Measurements from ENCODE around the gene ASTN2.

Gene ASTN2

GRCh38 chr9:117296453-117296852, 118.4 kb downstream of the ASTN2 start:
- TF ChIP-seq POLR2AphosphoS5 (IDR thresholded peaks at IDR 0.05; ENCODE audit: low read depth, low read length), result no peak

- TF ChIP-seq TAF1 (IDR thresholded peaks at IDR 0.05; ENCODE audit: borderline replicate concordance, insufficient read depth, low read length) (no peak), FOXP2 (optimal IDR thresholded peaks at IDR 0.05; ENCODE audit: borderline replicate concordance, extremely low read depth, extremely low read length, insufficient read depth) (no peak), POLR2AphosphoS5 (IDR thresholded peaks at IDR 0.05; ENCODE audit: low read depth, low read length) (no peak), SIN3A (IDR thresholded peaks at IDR 0.05; ENCODE audit: borderline replicate concordance, insufficient read depth, low read length) (no peak), REST (IDR thresholded peaks at IDR 0.05; ENCODE audit: insufficient read depth in 1 of 2, low read depth in 2 of 2, low read length in 2 of 2) (no peak)
Measured at GRCh38 chr9:117293206-117294114, 121.4 kb downstream of the ASTN2 start.

- TF ChIP-seq FOXP2 (optimal IDR thresholded peaks at IDR 0.05; ENCODE audit: borderline replicate concordance, extremely low read depth, extremely low read length, insufficient read depth) (no peak), SIN3A (IDR thresholded peaks at IDR 0.05; ENCODE audit: borderline replicate concordance, insufficient read depth, low read length) (no peak), POLR2AphosphoS5 (IDR thresholded peaks at IDR 0.05; ENCODE audit: low read depth, low read length) (no peak), REST (IDR thresholded peaks at IDR 0.05; ENCODE audit: insufficient read depth in 1 of 2, low read depth in 2 of 2, low read length in 2 of 2) (no peak), TAF1 (IDR thresholded peaks at IDR 0.05; ENCODE audit: borderline replicate concordance, insufficient read depth, low read length) (no peak)
Measured at GRCh38 chr9:117290856-117291622, 123.8 kb downstream of the ASTN2 start.

- TF ChIP-seq REST (IDR thresholded peaks at IDR 0.05; ENCODE audit: insufficient read depth in 1 of 2, low read depth in 2 of 2, low read length in 2 of 2) (no peak), SIN3A (IDR thresholded peaks at IDR 0.05; ENCODE audit: borderline replicate concordance, insufficient read depth, low read length) (no peak), FOXP2 (optimal IDR thresholded peaks at IDR 0.05; ENCODE audit: borderline replicate concordance, extremely low read depth, extremely low read length, insufficient read depth) (no peak), TAF1 (IDR thresholded peaks at IDR 0.05; ENCODE audit: borderline replicate concordance, insufficient read depth, low read length) (no peak), POLR2AphosphoS5 (IDR thresholded peaks at IDR 0.05; ENCODE audit: low read depth, low read length) (no peak)
Measured at GRCh38 chr9:117290306-117290840, 124.5 kb downstream of the ASTN2 start.

GRCh38 chr9:117286245-117286644, 128.6 kb downstream of the ASTN2 start:
- TF ChIP-seq SIN3A (IDR thresholded peaks at IDR 0.05; ENCODE audit: borderline replicate concordance, insufficient read depth, low read length) (no peak), TAF1 (IDR thresholded peaks at IDR 0.05; ENCODE audit: borderline replicate concordance, insufficient read depth, low read length) (no peak), POLR2AphosphoS5 (IDR thresholded peaks at IDR 0.05; ENCODE audit: low read depth, low read length) (no peak), REST (IDR thresholded peaks at IDR 0.05; ENCODE audit: insufficient read depth in 1 of 2, low read depth in 2 of 2, low read length in 2 of 2) (no peak), FOXP2 (optimal IDR thresholded peaks at IDR 0.05; ENCODE audit: borderline replicate concordance, extremely low read depth, extremely low read length, insufficient read depth) (no peak)

All from PFSK-1 (cell line).